C4-2B (cell line): ENCODE results near the gene GLT1D1.

ENCODE experiments used
- H3K27ac ChIP-seq: fragments of 450-650 bp; 2 replicates; pipeline ENCODE4 v1.5.1; 2017
- ZFX ChIP-seq: fragments of 450-650 bp; IDR thresholded peaks from 2 replicates; pipeline ENCODE4 v1.6.1; 2017
- TF ChIP-seq, protein P1 (sequence below): fragments of 450-650 bp; conservative IDR thresholded peaks from 2 replicates; pipeline ENCODE4 v1.5.1; 2017; ENCODE audit warnings: mild to moderate bottlenecking

Gene GLT1D1

DNA sequence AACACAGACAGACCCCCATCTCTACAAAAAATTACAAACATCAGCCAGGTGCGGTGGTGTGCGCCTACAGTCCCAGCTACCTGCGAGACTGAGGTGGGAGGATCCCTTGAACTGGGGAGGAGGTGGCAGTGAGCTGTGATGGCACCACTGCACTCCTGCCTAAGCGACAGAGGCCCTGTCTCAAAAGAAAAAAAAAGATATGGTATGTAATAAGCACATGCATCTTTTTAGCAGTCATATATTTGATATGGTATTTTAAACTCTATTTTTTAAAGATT, 36.7 kb upstream of the GLT1D1 start:
- TF ChIP-seq, protein P1, sequence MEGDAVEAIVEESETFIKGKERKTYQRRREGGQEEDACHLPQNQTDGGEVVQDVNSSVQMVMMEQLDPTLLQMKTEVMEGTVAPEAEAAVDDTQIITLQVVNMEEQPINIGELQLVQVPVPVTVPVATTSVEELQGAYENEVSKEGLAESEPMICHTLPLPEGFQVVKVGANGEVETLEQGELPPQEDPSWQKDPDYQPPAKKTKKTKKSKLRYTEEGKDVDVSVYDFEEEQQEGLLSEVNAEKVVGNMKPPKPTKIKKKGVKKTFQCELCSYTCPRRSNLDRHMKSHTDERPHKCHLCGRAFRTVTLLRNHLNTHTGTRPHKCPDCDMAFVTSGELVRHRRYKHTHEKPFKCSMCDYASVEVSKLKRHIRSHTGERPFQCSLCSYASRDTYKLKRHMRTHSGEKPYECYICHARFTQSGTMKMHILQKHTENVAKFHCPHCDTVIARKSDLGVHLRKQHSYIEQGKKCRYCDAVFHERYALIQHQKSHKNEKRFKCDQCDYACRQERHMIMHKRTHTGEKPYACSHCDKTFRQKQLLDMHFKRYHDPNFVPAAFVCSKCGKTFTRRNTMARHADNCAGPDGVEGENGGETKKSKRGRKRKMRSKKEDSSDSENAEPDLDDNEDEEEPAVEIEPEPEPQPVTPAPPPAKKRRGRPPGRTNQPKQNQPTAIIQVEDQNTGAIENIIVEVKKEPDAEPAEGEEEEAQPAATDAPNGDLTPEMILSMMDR, result no peak
- TF ChIP-seq ZFX, result no peak
- no peak overlapping the region for H3K27ac ChIP-seq

DNA sequence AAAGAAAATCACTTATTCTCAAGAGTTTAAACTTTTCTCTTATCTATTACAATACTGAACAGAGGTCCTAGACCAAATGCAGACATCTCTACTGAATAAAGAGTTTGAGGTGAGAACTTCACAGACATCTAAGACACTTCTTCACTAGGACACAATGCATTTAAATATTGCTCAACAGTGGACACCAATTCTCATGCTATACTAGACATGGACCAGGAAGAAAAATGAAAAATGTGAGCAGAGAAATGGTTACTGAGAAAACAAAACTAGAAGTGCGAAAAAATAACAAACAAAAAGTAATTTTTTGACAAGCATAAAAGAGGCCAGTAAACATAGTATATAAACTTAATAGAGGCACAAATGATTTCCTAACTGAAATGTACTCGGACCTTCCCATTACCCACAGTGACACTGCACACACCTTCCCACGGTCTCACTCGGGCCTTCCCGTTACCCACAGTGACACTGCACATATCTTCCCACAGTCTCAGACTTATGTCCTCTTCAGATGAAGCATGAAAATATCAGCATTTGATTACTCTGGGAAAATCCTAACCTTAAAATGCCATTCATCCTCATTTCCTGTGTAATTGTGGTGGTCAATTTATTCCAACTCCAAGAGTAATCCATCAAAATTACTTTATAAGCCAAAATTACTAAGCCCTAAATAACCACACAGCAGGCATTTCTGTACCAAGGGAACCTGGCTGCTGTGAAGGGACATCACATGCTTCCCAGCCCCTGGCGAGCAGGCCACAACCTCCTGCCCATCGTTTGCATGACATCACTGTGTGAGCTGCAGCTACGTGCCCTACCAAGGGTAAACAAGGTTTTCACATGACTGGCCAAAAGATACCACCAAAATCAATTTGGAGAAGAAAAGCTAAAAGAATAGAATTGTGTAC, 35.9 kb upstream of the GLT1D1 start:
- no peak for TF ChIP-seq ZFX
- TF ChIP-seq, protein P1, result no peak
- H3K27ac ChIP-seq, result no peak overlapping the region

DNA sequence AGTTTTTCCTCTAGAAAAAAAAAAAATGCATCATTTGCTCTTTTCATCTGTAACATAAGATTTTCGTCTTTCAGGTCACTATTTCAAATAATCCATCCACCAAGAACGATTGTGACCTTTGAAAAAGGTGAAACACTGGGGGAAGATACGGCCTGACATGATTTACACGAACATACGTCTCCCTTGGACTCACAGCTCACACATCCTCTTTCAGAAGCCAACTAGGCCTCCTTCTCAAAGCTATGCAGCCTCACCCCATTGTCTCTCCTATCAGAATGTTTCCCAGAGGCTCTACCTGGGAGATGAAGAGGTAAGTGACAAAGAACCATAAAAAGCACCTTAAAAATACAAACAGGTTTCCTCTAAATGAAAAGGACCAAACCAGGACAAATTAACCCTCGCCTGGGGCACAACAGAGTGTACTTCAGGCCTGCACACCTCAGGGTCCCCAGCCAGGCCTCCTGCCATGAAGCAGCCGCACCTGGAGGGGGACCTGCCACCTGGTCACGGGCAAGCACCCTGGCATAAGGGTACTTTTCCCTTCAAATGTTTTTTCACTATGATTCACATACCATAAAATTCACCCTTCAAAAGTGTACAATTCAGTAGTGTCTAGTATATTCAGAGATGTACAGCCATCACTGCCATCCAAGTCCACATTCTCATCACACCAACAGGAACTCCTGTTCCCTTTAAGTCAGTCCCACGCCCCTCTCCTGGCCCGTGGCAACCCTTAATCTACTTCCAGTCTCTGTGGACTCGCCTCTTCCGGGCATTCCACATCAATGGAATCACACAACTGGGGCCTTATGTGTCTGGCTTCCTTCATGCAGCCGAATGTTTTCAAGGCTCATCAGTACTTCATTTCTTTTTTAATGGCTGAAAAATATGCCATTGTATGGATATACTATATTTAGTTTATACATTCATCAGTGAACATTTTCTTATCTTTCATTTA, 34.9 kb upstream of the GLT1D1 start:
- TF ChIP-seq, protein P1, result no peak
- no peak for TF ChIP-seq ZFX
- no peak overlapping the region for H3K27ac ChIP-seq

DNA sequence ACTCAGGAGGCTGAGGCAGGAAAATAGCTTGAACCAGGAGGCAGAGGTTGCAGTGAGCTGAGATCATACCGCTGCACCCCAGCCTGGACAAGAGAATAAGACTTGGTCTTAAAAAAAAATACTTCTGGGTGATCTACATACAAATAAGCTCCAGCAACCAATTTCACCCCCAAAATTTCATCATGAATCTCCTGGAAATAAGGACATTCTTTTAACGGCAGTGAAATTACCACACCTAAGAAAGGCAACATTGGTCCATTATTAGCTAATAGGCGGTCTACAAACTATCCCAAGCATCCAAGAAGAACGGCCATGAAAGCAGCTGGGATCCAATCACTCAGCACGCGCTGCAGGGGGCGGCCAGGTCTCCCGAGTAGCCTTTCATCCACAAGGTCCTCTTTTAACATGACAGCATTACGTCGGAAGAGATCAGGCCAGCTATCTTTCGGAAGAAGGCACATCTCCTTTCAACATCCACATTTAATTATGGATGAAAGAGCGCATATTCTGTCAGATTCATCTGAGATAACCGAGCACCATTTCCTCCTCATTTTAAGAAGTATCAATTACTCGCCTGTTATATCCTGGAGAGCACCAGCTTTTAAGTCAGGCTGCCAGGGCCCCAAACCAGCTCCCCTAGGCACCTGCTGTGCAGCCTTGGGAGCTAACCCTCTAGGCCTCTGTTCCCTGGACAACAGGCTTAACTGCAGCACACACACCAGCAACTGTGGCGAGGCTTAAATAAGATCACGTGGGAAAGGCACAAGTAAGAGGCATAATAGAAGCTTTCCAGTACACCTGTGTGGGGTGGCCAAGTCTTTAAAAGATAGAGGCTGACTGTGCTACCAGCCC, 33.8 kb upstream of the GLT1D1 start:
- TF ChIP-seq ZFX, result no peak
- TF ChIP-seq, protein P1, result no peak
- no peak overlapping the region for H3K27ac ChIP-seq

DNA sequence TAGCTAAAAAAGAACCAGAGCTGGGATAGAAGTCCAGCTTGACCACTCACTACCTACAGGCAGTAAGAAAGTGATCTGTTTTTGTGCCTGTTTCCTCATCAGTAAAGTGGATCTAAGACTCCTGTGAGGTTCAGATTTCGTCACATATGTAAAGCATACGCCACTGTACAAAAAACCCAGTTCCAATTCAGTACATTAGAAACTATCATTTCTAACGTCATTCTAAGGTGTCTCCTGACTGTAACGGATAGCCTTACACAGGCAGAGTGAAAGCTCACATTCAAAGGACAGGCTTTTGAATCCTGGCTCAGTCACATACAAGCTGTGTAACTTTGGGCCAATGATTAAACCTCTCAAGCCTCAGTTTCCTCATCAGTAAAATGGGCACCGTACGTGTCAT, 33.0 kb upstream of the GLT1D1 start:
- H3K27ac ChIP-seq, result no peak overlapping the region
- TF ChIP-seq, protein P1, result no peak
- TF ChIP-seq ZFX, result no peak

DNA sequence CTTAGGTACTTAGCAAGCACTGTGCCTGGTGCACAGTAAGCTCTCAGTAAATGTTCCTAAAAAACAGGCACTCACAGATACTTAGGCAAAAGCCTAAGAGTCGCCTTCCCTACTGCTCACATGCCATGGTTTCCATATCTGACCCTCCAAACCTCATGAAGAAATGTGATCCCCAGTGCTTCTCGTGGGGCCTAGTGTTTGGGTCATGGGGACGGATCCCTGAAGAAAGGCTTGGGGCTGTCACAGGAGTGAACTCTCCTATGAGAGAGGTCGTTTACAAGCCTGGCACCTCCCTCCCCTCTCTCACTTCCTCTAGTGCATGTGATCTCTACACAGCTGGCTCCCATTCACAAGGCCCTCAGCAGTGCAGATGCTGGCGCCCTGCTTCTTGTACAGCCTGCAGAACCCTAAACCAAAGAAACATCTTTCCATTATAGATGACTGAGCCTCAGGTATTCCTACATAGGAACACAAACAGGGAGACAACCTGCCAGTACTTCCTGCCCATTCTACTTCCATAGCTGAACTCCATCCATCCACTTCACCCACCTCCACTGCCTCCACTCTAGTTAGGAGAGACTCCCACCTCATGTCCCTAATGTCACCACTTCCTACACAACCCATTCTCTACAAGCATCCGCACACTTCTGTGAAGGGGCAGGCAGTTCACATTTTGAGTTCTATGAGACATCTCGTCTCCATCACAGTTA, 32.4 kb upstream of the GLT1D1 start:
- no peak overlapping the region for H3K27ac ChIP-seq
- TF ChIP-seq ZFX, result no peak
- TF ChIP-seq, protein P1, result no peak
